IMR-90 (cell line): Measurements from ENCODE around the gene POLA2. TPM values are rescaled to one million over a fixed set of nuclear protein-coding genes. Genes with fewer than 3 reads are reported as not detected.
A peak's percentile ranks its signal among the peaks of the same experiment; 100 is the strongest.

Experiments
- ATAC-seq: fragments of 200-7000 bp; cut with Tn5 transposase; 2 replicates; pipeline ENCODE4 v1.9.1; 2020; ENCODE audit warnings: low read depth, mild to moderate bottlenecking, moderate library complexity
- Bru-seq: library from RNA; stranded (reverse); fragments of 400-500 nt; gene quantifications from one replicate; lab custom pipeline; 2021; lab: Mats Ljungman, UMichigan
- BruChase-seq, 2 experiments: library from RNA; stranded (reverse); fragments of 400-500 nt; gene quantifications; one replicate each; lab custom pipeline; 2021; lab: Mats Ljungman, UMichigan
- BruUV-seq: library from RNA; stranded (reverse); fragments of 400-500 nt; replicated peaks from 2 replicates; lab custom pipeline; 2021; lab: Mats Ljungman, UMichigan
- CTCF ChIA-PET: fragments of 300-600 bp; formaldehyde crosslinking; extraction: SDS; loops from one replicate; lab custom pipeline; 2021; ENCODE audit warnings: antibody characterized with exemption; lab: Yijun Ruan, JAX
- POLR2A ChIA-PET: fragments of 300-600 bp; sonication (Branson Sonifier 250); formaldehyde crosslinking; loops from one replicate; lab custom pipeline; 2022; ENCODE audit warnings: antibody characterized with exemption; ENCODE audit not compliant: unreplicated experiment; lab: Charles Lee
- DNase-seq: peaks from one replicate; pipeline ENCODE4 v3.0.0; 2013
- H2AFZ ChIP-seq: replicated peaks from 2 replicates; pipeline ENCODE3; 2013; ENCODE audit warnings: low read length, mild to moderate bottlenecking; ENCODE audit not compliant: poor library complexity
- H2AK5ac ChIP-seq: 2 replicates; pipeline ENCODE4 v1.6.1; 2013; ENCODE audit warnings: low read depth, low read length, inconsistent platforms
- H2AK9ac ChIP-seq: replicated peaks from 2 replicates; pipeline ENCODE3; 2013; ENCODE audit warnings: mild to moderate bottlenecking, low read depth, low read length, moderate library complexity; ENCODE audit not compliant: poor library complexity
- H2BK120ac ChIP-seq: 2 replicates; pipeline ENCODE4 v1.6.1; 2013; ENCODE audit warnings: low read depth, low read length, inconsistent platforms
- H2BK15ac ChIP-seq: 3 replicates; pipeline ENCODE4 v1.6.1; 2013; ENCODE audit warnings: low read depth, low read length, inconsistent platforms
- H2BK20ac ChIP-seq: 2 replicates; pipeline ENCODE4 v1.6.1; 2013; ENCODE audit warnings: low read depth, mild to moderate bottlenecking, inconsistent platforms, low read length, moderate library complexity
- H2BK5ac ChIP-seq: 2 replicates; pipeline ENCODE4 v1.6.1; 2013; ENCODE audit warnings: mild to moderate bottlenecking, low read depth, low read length, inconsistent platforms; ENCODE audit not compliant: poor library complexity, severe bottlenecking
- H3K14ac ChIP-seq: replicated peaks from 2 replicates; pipeline ENCODE4 v1.6.1; 2013; ENCODE audit warnings: low read depth, low read length, inconsistent platforms
- H3K18ac ChIP-seq: 2 replicates; pipeline ENCODE4 v1.6.1; 2013; ENCODE audit warnings: low read depth, low read length, control low read depth
- H3K23ac ChIP-seq: 2 replicates; pipeline ENCODE4 v1.6.1; 2013; ENCODE audit warnings: low read depth, low read length, inconsistent platforms
- H3K27ac ChIP-seq: 2 replicates; pipeline ENCODE4 v1.5.1; 2013; ENCODE audit warnings: mild to moderate bottlenecking, control low read depth, low read length; ENCODE audit not compliant: insufficient read depth
- H3K27me3 ChIP-seq: 2 replicates; pipeline ENCODE4 v1.6.1; 2013; ENCODE audit warnings: low read length; ENCODE audit not compliant: control insufficient read depth, insufficient read depth
- H3K36me3 ChIP-seq: 2 replicates; pipeline ENCODE4 v1.6.1; 2013; ENCODE audit warnings: low read length, mixed read lengths; ENCODE audit not compliant: control insufficient read depth, insufficient read depth
- H3K4ac ChIP-seq: 2 replicates; pipeline ENCODE4 v1.6.1; 2013; ENCODE audit warnings: low read depth, low read length, inconsistent platforms
- H3K4me1 ChIP-seq: 2 replicates; pipeline ENCODE4 v1.6.1; 2013; ENCODE audit warnings: low read length, mixed read lengths; ENCODE audit not compliant: control insufficient read depth, insufficient read depth
- H3K4me2 ChIP-seq: 2 replicates; pipeline ENCODE4 v1.6.1; 2013; ENCODE audit warnings: low read depth, mild to moderate bottlenecking, control low read depth, low read length, moderate library complexity
- H3K4me3 ChIP-seq: 2 replicates; pipeline ENCODE4 v1.5.1; 2013; ENCODE audit warnings: low read depth, mild to moderate bottlenecking, control low read depth, low read length, moderate library complexity; ENCODE audit not compliant: insufficient read depth
- H3K56ac ChIP-seq: 2 replicates; pipeline ENCODE4 v1.6.1; 2013; ENCODE audit warnings: low read length, inconsistent platforms; ENCODE audit not compliant: insufficient read depth; ENCODE audit errors: extremely low read depth
- H3K79me1 ChIP-seq, 2 experiments: 2 replicates each; pipeline ENCODE4 v1.6.1; 2013; ENCODE audit warnings: low read length in 2 of 2, inconsistent platforms in 1 of 2, low read depth in 1 of 2
- H3K9ac ChIP-seq: 2 replicates; pipeline ENCODE4 v1.6.1; 2013; ENCODE audit warnings: low read depth, low read length, control low read depth
- H3K9me1 ChIP-seq: 2 replicates; pipeline ENCODE4 v1.6.1; 2013; ENCODE audit warnings: low read length, inconsistent platforms; ENCODE audit not compliant: insufficient read depth
- H3K9me3 ChIP-seq: 2 replicates; pipeline ENCODE4 v1.6.1; 2013; ENCODE audit warnings: low read length; ENCODE audit not compliant: control insufficient read depth, insufficient read depth
- H4K20me1 ChIP-seq: 2 replicates; pipeline ENCODE4 v1.6.1; 2013; ENCODE audit warnings: low read length, inconsistent platforms; ENCODE audit not compliant: insufficient read depth
- H4K5ac ChIP-seq: 2 replicates; pipeline ENCODE4 v1.6.1; 2013; ENCODE audit warnings: mild to moderate bottlenecking, low read depth, low read length, control low read depth
- H4K8ac ChIP-seq, 2 experiments: 2 replicates each; pipeline ENCODE4 v1.6.1; 2013; ENCODE audit warnings: low read depth in 2 of 2, low read length in 2 of 2, control low read depth in 1 of 2, inconsistent platforms in 1 of 2
- H4K91ac ChIP-seq: 2 replicates; pipeline ENCODE4 v1.6.1; 2013; ENCODE audit warnings: low read depth, low read length, inconsistent platforms; ENCODE audit not compliant: insufficient read depth
- BHLHE40 ChIP-seq: fragments of 150-350 bp; IDR thresholded peaks from 2 replicates; pipeline ENCODE4 v1.6.1; 2016; ENCODE audit warnings: mild to moderate bottlenecking, low read depth, low read length
- CEBPB ChIP-seq: IDR thresholded peaks from 2 replicates; pipeline ENCODE4 v1.6.1; 2012; ENCODE audit warnings: low read depth, low read length, improper control_type of control experiment
- MAFK ChIP-seq: IDR thresholded peaks from 2 replicates; pipeline ENCODE4 v1.6.1; 2012; ENCODE audit warnings: low read depth, low read length, improper control_type of control experiment
- MAZ ChIP-seq: IDR thresholded peaks from 2 replicates; pipeline ENCODE4 v1.6.1; 2012; ENCODE audit warnings: low read depth, mild to moderate bottlenecking, low read length, improper control_type of control experiment, moderate library complexity, borderline replicate concordance
- MXI1 ChIP-seq: IDR thresholded peaks from 2 replicates; pipeline ENCODE4 v1.6.1; 2012; ENCODE audit warnings: low read depth, mild to moderate bottlenecking, low read length, moderate library complexity, borderline replicate concordance
- NFE2L2 ChIP-seq: fragments of 150-350 bp; IDR thresholded peaks from 2 replicates; pipeline ENCODE4 v1.6.1; 2016; ENCODE audit warnings: low read depth, mild to moderate bottlenecking, low read length
- RCOR1 ChIP-seq: IDR thresholded peaks from 2 replicates; pipeline ENCODE4 v1.6.1; 2012; ENCODE audit warnings: mild to moderate bottlenecking, low read length, improper control_type of control experiment; ENCODE audit not compliant: insufficient replicate concordance
- RFX5 ChIP-seq: IDR thresholded peaks from 2 replicates; pipeline ENCODE4 v1.8.0; 2012; ENCODE audit warnings: low read depth, mild to moderate bottlenecking, low read length, moderate library complexity
- SMC3 ChIP-seq: fragments of 150-350 bp; IDR thresholded peaks from 2 replicates; pipeline ENCODE4 v1.6.1; 2016; ENCODE audit warnings: low read depth, mild to moderate bottlenecking, antibody characterized with exemption, low read length, moderate library complexity
- USF2 ChIP-seq: fragments of 150-350 bp; IDR thresholded peaks from 2 replicates; pipeline ENCODE4 v1.6.1; 2017; ENCODE audit warnings: mild to moderate bottlenecking, antibody characterized with exemption, low read length, low read depth
- WGBS, 2 experiments: methylation state at CpG; one replicate each; pipeline versions ENCODE4 v1.1.5 to v1.1.7; 2013; ENCODE audit warnings: missing lambda C conversion rate in 2 of 2; ENCODE audit not compliant: insufficient read length in 1 of 2; ENCODE audit errors: extremely low coverage in 2 of 2; 5-methylcytosine and 5-hydroxymethylcytosine counted together
- dilution Hi-C: fragments of 300-500 bp; cut with HindIII; formaldehyde crosslinking; loops from one replicate; pipeline ENCODE4 v1.14.3; 2018; ENCODE audit warnings: low sequenced_read_pairs; ENCODE audit not compliant: unreplicated experiment
- in situ Hi-C: fragments of 300-500 bp; cut with MboI; formaldehyde crosslinking; loops from 3 replicates; pipeline ENCODE4 v1.14.3; 2019; ENCODE audit warnings: low sequenced_read_pairs, inconsistent platforms, mixed read lengths
- intact Hi-C: fragments of 100-400 bp; cut with micrococcal nuclease; formaldehyde crosslinking; loops from 2 replicates; pipeline ENCODE4 v1.10.0; 2022
- long read RNA-seq: library from polyadenylated mRNA; unstranded; transcript quantifications from one replicate; pipeline ENCODE4 v2.0.0, GENCODE V29; 2021; ENCODE audit not compliant: unreplicated experiment
- polyA plus RNA-seq, 3 experiments: library from polyadenylated mRNA; depleted of rRNA; stranded (reverse); fragments of >200 nt; gene quantifications; 2 replicates each; pipeline ENCODE4 v1.2.3, GENCODE V29; 2012; ENCODE audit warnings: low replicate concordance in 1 of 3
- total RNA-seq: library from RNA; depleted of rRNA; stranded (reverse); fragments of >200 nt; gene quantifications from 2 replicates; pipeline ENCODE4 v1.2.3, GENCODE V29; 2012; rRNA removed

The POLA2 gene, protein sequence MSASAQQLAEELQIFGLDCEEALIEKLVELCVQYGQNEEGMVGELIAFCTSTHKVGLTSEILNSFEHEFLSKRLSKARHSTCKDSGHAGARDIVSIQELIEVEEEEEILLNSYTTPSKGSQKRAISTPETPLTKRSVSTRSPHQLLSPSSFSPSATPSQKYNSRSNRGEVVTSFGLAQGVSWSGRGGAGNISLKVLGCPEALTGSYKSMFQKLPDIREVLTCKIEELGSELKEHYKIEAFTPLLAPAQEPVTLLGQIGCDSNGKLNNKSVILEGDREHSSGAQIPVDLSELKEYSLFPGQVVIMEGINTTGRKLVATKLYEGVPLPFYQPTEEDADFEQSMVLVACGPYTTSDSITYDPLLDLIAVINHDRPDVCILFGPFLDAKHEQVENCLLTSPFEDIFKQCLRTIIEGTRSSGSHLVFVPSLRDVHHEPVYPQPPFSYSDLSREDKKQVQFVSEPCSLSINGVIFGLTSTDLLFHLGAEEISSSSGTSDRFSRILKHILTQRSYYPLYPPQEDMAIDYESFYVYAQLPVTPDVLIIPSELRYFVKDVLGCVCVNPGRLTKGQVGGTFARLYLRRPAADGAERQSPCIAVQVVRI
- 12.2 and 14.2 TPM in 2 replicates for total RNA-seq
- 17.3 and 19.9 TPM in 2 replicates for polyA plus RNA-seq (2012; rRNA removed)
- 7.9 and 20.1 TPM in 2 replicates for polyA plus RNA-seq (2012; cell fraction: cytosol; rRNA removed)
- 12.7 and 14.4 TPM in 2 replicates for polyA plus RNA-seq (2012; cell fraction: nucleus; rRNA removed; ENCODE audit: low replicate concordance)
- Bru-seq, nascent RNA: percentile 55 among the genes with signal in this experiment
- percentile 71 among the genes with signal in this experiment for BruChase-seq, experiment 1, labeled RNA remaining after a 6-hour chase
- percentile 60 among the genes with signal in this experiment for BruChase-seq, experiment 2, labeled RNA remaining after a 2-hour chase
- long read RNA-seq, partial matches to known transcripts: 4 of 6 reads
- long read RNA-seq, other reads (novel, unspliced or antisense): 0 of 6 reads

DNA sequence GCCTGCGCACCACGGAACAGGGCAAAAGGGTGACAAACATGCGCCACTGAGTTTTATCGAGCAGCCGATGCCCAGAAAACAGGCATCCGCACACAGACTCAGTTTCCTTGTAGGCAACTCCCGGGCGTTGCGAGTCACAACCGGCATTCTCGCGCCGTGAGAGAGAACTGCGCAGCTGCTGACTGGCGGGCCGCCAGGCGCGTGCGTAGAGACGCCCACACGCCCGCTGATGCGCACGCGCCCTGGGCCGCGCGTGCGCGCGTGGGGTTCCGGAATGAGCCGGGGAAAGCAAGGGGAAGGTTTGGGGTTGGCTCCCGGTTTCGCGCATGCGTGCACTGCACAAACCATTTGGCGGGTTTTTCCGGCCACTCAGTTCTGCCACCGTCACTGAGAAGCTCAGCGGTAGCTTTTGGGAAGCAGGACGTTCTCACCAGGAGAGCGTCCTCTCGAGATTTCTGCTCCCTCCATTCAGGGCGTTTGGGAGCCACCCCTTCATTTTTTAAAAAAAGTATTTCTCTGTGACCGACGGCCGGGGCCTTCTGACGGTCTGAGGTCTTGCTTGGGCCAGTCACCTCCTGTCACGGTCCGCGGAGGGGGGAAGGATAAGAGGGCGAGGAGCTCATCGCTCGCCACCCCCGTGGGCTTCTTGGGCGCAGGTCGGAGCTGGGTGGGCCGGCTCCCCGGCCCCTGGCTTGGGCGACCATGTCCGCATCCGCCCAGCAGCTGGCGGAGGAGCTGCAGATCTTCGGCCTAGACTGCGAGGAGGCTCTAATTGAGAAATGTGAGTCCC is at the start of gene POLA2:
Gene POLA2, plus strand, starts transcription at position 372 of the 790 bp plus-strand sequence. Its CDS starts 331 bp downstream, at position 703.
- peak within 1 kb of the TSS; percentile 95 for H3K4me2 ChIP-seq
- peaks cover 18 to 51% of the 10 kb centered on the region in 2 experiments for H3K79me1 ChIP-seq
- ChIA-PET CTCF (interaction anchor here (0.8 to 1.9 kb wide), 4 partner anchors 9 to 68 kb away, joined by 3 to 10 read pairs (median 6); no protein-coding TSS in a partner anchor), POLR2A (interaction anchor here (0.6 to 1.1 kb wide), 4 partner anchors 24 to 161 kb away, joined by 3 to 8 read pairs (median 4); partner anchors contain the start of gene NEAT1)
- peak within 1 kb of the TSS; percentile 60 for H2BK120ac ChIP-seq
- H3K9me3 ChIP-seq: no peaks in the 10 kb centered on the region
- H3K56ac ChIP-seq: peak within 1 kb of the TSS; percentile 94
- peak within 1 kb of the TSS; percentile 90 for H3K18ac ChIP-seq
- peak within 1 kb of the TSS; percentile 96 for H4K5ac ChIP-seq
- H3K4me3 ChIP-seq: peak within 1 kb of the TSS; percentile 71
- no peaks in the 10 kb centered on the region for H4K20me1 ChIP-seq
- no TSS peak for BruUV-seq
- H3K9ac ChIP-seq: peak within 1 kb of the TSS; percentile 97
- H3K4ac ChIP-seq: peak within 1 kb of the TSS; percentile 96
- H3K9me1 ChIP-seq: peaks cover 4% of the 10 kb centered on the region
- peak within 1 kb of the TSS; percentile 94 for H3K23ac ChIP-seq
- peak within 1 kb of the TSS; percentile 91 for H3K27ac ChIP-seq
- peak within 1 kb of the TSS; percentile 90 for H2BK5ac ChIP-seq
- WGBS, 2 experiments: 1% methylated on average over 28 of the region's 66 CpGs; no CpG with 5 or more reads in 1 of the 2 experiments
- H2BK15ac ChIP-seq: peak within 1 kb of the TSS; percentile 29; the same call in 1 of the 3 replicates
- H4K91ac ChIP-seq: peak within 1 kb of the TSS; percentile 97
- intact Hi-C loops (no loop called here), dilution Hi-C loops (no loop called here), in situ Hi-C loops (no loop called here)
- H3K4me1 ChIP-seq: peaks cover 5% of the 10 kb centered on the region
- peak within 1 kb of the TSS; percentile 97 for H2AK5ac ChIP-seq
- peak within 1 kb of the TSS; percentile 35; the same call in 1 of the 2 replicates for H2BK20ac ChIP-seq
- H2AFZ ChIP-seq: peak within 1 kb of the TSS; percentile 97
- no peaks in the 10 kb centered on the region; the same call in 1 of the 2 replicates for H3K36me3 ChIP-seq
- no peaks in the 10 kb centered on the region for H3K27me3 ChIP-seq
- peak within 1 kb of the TSS; percentile 95 for H2AK9ac ChIP-seq
- peak within 1 kb of the TSS; percentile 99 to 100 for H4K8ac ChIP-seq
- peak within 1 kb of the TSS; percentile 97 for H3K14ac ChIP-seq
- ATAC-seq (peak; percentile 92), DNase-seq (peak; percentile 95)
- no peak for TF ChIP-seq RFX5
- no peak for TF ChIP-seq NFE2L2
- TF ChIP-seq CEBPB: no peak
- peak; percentile 28; the same call in 1 of the 2 replicates for TF ChIP-seq MXI1
- no peak for TF ChIP-seq MAZ
- TF ChIP-seq USF2: peak; percentile 63
- TF ChIP-seq RCOR1: no peak
- no peak for TF ChIP-seq SMC3
- TF ChIP-seq MAFK: no peak
- TF ChIP-seq BHLHE40: peak; percentile 95
